Sigmoid colon (tissue), 4 donors: Measurements from ENCODE around the gene SIM1.

Source experiments
- CTCF ChIP-seq, 4 experiments: fragments of 450-650 bp in 3 of 4; fragments of 200-600 bp in 1 of 4; IDR thresholded peaks; one replicate each; pipeline ENCODE4 v1.5.1; 2016 to 2019; ENCODE audit warnings: antibody characterized with exemption in 4 of 4, mild to moderate bottlenecking in 3 of 4, moderate library complexity in 2 of 4
- POLR2AphosphoS5 ChIP-seq, 4 donors: sonication (generic); formaldehyde crosslinking; IDR thresholded peaks; one replicate each; pipeline ENCODE4 v1.6.1; 2017; ENCODE audit warnings: antibody characterized with exemption in 4 of 4

GRCh38 chr6:100379386-100379785 is 85.3 kb downstream of the SIM1 start:
- no peak for TF ChIP-seq POLR2AphosphoS5 (IDR thresholded peaks at IDR 0.05)
- TF ChIP-seq CTCF (IDR thresholded peaks at IDR 0.05) = no peak
